ENCODE data around the gene ZDHHC9.

Gene ZDHHC9

DNA sequence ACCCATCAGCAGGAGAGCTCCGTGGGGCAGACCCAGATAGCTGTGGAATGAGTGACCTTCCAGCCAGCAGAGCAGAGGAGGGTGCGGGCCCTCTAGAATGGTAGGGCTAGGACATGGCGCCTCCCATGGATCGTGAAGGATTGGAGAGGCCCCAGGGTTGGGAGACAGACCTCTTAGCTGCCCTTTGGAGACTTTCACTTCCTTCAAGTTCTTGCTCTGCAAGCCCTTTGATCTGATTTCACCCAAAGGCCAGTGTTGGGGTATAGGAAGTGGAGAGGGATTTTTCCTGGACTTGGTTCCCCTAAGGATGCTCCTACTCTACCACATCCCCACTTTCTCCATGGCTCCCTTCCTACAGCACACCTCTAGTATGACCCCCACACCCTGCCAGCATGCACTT is 61.0 kb downstream of the ZDHHC9 start:
- Histone ChIP-seq H3K4me2 (ENCODE audit: low read length) (peak overlapping the region; percentile 77), H3K4me1 (ENCODE audit: low read length) (peaks cover 84% of the 10 kb centered on the region), H3K4me3 (ENCODE audit: low read length) (peak overlapping the region; percentile 70), H3K27me3 (ENCODE audit: low read depth, low read length) (no peaks in the 10 kb centered on the region), H3K9me3 (ENCODE audit: insufficient read depth, low read length) (no peaks in the 10 kb centered on the region), H3K9ac (ENCODE audit: low read length) (peak overlapping the region; percentile 90; the same call in 1 of the 2 replicates), H3K36me3 (replicated peaks; ENCODE audit: low read depth, low read length) (peaks cover 42% of the 10 kb centered on the region), H4K20me1 (ENCODE audit: insufficient read depth, low read length) (peaks cover 50% of the 10 kb centered on the region), H3K79me2 (ENCODE audit: low read length) (peaks cover 93% of the 10 kb centered on the region), H2AFZ (ENCODE audit: low read depth, low read length) (no peak overlapping the region), H3K27ac (ENCODE audit: low read length) (peak overlapping the region; percentile 93)
- no peak for TF ChIP-seq EZH2phosphoT487 (IDR thresholded peaks at IDR 0.05; ENCODE audit: low read depth)
- TF ChIP-seq, protein P1, sequence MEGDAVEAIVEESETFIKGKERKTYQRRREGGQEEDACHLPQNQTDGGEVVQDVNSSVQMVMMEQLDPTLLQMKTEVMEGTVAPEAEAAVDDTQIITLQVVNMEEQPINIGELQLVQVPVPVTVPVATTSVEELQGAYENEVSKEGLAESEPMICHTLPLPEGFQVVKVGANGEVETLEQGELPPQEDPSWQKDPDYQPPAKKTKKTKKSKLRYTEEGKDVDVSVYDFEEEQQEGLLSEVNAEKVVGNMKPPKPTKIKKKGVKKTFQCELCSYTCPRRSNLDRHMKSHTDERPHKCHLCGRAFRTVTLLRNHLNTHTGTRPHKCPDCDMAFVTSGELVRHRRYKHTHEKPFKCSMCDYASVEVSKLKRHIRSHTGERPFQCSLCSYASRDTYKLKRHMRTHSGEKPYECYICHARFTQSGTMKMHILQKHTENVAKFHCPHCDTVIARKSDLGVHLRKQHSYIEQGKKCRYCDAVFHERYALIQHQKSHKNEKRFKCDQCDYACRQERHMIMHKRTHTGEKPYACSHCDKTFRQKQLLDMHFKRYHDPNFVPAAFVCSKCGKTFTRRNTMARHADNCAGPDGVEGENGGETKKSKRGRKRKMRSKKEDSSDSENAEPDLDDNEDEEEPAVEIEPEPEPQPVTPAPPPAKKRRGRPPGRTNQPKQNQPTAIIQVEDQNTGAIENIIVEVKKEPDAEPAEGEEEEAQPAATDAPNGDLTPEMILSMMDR (IDR thresholded peaks at IDR 0.05; ENCODE audit: low read depth, low read length): no peak

DNA sequence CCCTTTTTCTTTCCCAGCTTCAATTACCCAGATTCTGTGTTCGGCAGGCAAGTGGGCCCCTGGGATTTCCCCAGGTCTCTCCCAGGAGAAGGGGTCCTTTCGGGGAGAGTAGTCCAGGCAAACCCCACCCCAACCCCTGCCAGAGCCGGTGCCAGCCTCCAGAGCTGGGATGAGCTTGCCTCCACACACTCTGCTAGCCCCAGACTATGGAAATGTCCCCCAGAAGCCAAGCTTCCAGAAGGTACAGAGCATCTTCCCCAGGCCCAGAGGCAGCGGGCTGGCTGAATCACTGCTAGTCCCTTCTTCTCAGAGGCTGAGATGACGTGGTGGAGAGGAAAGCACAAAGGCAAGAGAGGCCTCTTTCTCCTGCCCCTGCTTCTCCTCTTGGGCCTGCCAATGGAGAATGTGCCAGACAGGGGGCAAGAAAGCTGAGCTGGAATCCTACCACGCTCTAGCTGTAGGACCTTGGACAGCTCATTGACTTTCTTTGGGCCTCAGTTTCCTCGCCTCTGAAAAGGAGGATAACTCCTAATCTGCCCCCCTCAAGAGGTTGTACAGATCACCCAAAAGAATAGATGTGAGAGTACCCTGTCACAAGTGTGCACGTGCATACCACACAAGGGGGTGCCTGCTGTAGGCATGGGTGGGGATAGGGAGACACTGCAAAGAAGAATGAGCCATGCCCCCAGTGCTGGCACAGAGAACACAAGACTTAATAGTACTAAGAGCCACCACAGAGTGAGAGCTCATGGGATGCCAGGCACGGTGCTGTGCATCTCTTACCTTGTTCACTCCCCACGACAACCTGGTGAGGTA is 61.8 kb downstream of the ZDHHC9 start:
- Histone ChIP-seq H3K27ac (ENCODE audit: low read length) (peak overlapping the region; percentile 93), H4K20me1 (ENCODE audit: insufficient read depth, low read length) (peaks cover 43% of the 10 kb centered on the region), H3K4me3 (ENCODE audit: low read length) (peak overlapping the region; percentile 70), H2AFZ (ENCODE audit: low read depth, low read length) (no peak overlapping the region), H3K9me3 (ENCODE audit: insufficient read depth, low read length) (no peaks in the 10 kb centered on the region), H3K79me2 (ENCODE audit: low read length) (peaks cover 88% of the 10 kb centered on the region), H3K27me3 (ENCODE audit: low read depth, low read length) (no peaks in the 10 kb centered on the region), H3K4me2 (ENCODE audit: low read length) (peak overlapping the region; percentile 77), H3K4me1 (ENCODE audit: low read length) (peaks cover 84% of the 10 kb centered on the region), H3K9ac (ENCODE audit: low read length) (peak overlapping the region; percentile 90), H3K36me3 (replicated peaks; ENCODE audit: low read depth, low read length) (peaks cover 35% of the 10 kb centered on the region)
- TF ChIP-seq, protein P1 (IDR thresholded peaks at IDR 0.05; ENCODE audit: low read depth, low read length): no peak
- no peak for TF ChIP-seq EZH2phosphoT487 (IDR thresholded peaks at IDR 0.05; ENCODE audit: low read depth)

DNA sequence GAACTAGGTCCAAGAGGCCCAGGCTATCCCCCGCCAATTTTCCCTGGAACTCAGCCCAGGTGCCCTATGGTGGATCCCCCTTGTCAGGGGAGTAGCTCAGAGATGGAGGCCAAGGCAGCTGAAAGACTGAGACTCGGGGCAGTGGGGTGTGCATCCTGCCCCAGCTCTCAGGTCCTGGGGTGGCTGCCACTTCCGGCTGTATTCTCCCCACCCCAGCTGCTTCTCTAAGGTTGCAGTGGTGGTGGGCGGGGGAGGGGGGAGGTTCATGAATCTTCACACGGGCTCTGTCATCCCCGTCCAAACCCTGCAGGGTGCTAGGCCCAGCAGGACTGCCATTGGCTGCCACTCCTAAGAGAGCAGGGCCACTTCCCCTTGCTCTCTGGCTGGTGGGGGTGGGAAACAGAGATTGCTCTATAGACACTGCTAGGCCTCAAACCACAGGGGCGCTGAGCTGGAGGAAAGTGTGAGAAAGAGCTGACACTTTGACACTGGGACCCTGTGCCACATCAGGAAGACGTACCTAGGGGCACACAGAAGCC is 62.5 kb downstream of the ZDHHC9 start:
- H3K9me3 ChIP-seq (ENCODE audit: insufficient read depth, low read length): no peaks in the 10 kb centered on the region
- TF ChIP-seq, protein P1 (IDR thresholded peaks at IDR 0.05; ENCODE audit: low read depth, low read length): no peak
- TF ChIP-seq EZH2phosphoT487 (IDR thresholded peaks at IDR 0.05; ENCODE audit: low read depth): no peak
- peaks cover 82% of the 10 kb centered on the region for H3K79me2 ChIP-seq (ENCODE audit: low read length)
- peak overlapping the region; percentile 77 for H3K4me2 ChIP-seq (ENCODE audit: low read length)
- peak overlapping the region; percentile 93 for H3K27ac ChIP-seq (ENCODE audit: low read length)
- peaks cover 85% of the 10 kb centered on the region for H3K4me1 ChIP-seq (ENCODE audit: low read length)
- H3K9ac ChIP-seq (ENCODE audit: low read length): peak overlapping the region; percentile 98
- peaks cover 35% of the 10 kb centered on the region for H3K36me3 ChIP-seq (replicated peaks; ENCODE audit: low read depth, low read length)
- peaks cover 40% of the 10 kb centered on the region for H4K20me1 ChIP-seq (ENCODE audit: insufficient read depth, low read length)
- no peaks in the 10 kb centered on the region for H3K27me3 ChIP-seq (ENCODE audit: low read depth, low read length)
- H2AFZ ChIP-seq (ENCODE audit: low read depth, low read length): no peak overlapping the region
- peak overlapping the region; percentile 91 for H3K4me3 ChIP-seq (ENCODE audit: low read length)

DNA sequence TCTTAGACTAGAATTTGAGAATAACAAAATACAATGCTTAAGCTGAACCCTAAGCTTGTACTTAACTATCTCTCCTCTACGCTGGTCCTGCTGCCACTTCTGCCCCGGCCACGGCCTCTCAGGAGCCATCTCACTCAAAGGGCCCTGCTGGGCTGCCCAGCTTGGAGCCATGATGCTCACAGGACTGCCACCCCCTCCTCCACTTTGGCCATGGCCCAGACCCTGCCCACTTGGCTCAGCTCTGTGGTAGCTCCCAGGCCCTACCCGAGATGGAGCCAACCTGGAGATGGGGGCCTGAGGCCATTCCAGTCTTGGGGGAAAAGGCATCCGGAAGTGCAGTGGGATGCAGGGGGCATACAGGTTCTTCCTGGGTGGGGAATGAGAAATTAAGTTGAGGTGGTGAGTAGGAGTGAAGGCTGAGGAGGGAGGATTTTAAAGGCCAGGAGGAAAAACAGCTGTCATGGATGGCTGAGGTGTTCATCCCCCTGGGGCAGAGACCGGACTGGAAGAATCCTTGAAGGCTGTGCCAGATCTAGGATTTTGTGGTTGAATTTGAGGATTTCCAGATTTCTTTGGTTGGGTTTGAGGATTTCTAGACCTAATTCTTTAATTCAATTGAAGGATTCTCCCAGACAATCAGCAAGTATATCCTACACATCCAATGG is 63.1 kb downstream of the ZDHHC9 start:
- peak overlapping the region; percentile 77 for H3K4me2 ChIP-seq (ENCODE audit: low read length)
- H3K27ac ChIP-seq (ENCODE audit: low read length): peak overlapping the region; percentile 93
- no peak overlapping the region for H2AFZ ChIP-seq (ENCODE audit: low read depth, low read length)
- peak overlapping the region; percentile 98 for H3K9ac ChIP-seq (ENCODE audit: low read length)
- peaks cover 35% of the 10 kb centered on the region for H3K36me3 ChIP-seq (replicated peaks; ENCODE audit: low read depth, low read length)
- no peak for TF ChIP-seq EZH2phosphoT487 (IDR thresholded peaks at IDR 0.05; ENCODE audit: low read depth)
- TF ChIP-seq, protein P1 (IDR thresholded peaks at IDR 0.05; ENCODE audit: low read depth, low read length): no peak
- H3K79me2 ChIP-seq (ENCODE audit: low read length): peaks cover 75% of the 10 kb centered on the region
- no peaks in the 10 kb centered on the region for H3K9me3 ChIP-seq (ENCODE audit: insufficient read depth, low read length)
- H3K4me3 ChIP-seq (ENCODE audit: low read length): peak overlapping the region; percentile 91
- peaks cover 35% of the 10 kb centered on the region for H4K20me1 ChIP-seq (ENCODE audit: insufficient read depth, low read length)
- peaks cover 82% of the 10 kb centered on the region for H3K4me1 ChIP-seq (ENCODE audit: low read length)
- no peaks in the 10 kb centered on the region for H3K27me3 ChIP-seq (ENCODE audit: low read depth, low read length)

All from OCI-LY3 (cell line).